ENCODE measurements around the gene KLHL3. TPM values are rescaled to one million over a fixed set of nuclear protein-coding genes. Genes with fewer than 3 reads are reported as not detected.

Gene KLHL3
- total RNA-seq, 6 experiments from 2014 or later: 1.9 to 8.5 (median 3.3) TPM

- 54% methylated on average over 3 of the region's 3 CpGs for WGBS (ENCODE audit: insufficient coverage, low coverage, low lambda C conversion rate, missing lambda C conversion rate)
- H3K36me3 ChIP-seq: no peaks in the 10 kb centered on the region
Observed at GRCh38 chr5:137657073-137657472, 78.8 kb downstream of the KLHL3 start.

GRCh38 chr5:137656558-137656957 is 79.3 kb downstream of the KLHL3 start:
- Histone ChIP-seq H3K9me3 (no peaks in the 10 kb centered on the region), H3K36me3 (no peaks in the 10 kb centered on the region), H3K27ac (no peak overlapping the region), H3K4me1 (no peaks in the 10 kb centered on the region), H3K27me3 (no peaks in the 10 kb centered on the region), H3K4me3 (no peak overlapping the region)
- 100% methylated on average over 2 of the region's 2 CpGs for WGBS (ENCODE audit: insufficient coverage, low coverage, low lambda C conversion rate, missing lambda C conversion rate)
- intact Hi-C loops (cut with DNase I): no loop called here
- ATAC-seq (no peak), DNase-seq (no peak)
- TF ChIP-seq POLR2A (IDR thresholded peaks at IDR 0.05): no peak
- TF ChIP-seq CTCF (IDR thresholded peaks at IDR 0.05): no peak

More at GRCh38 chr5:137657073-137657472, 78.8 kb downstream of the KLHL3 start:
- DNase-seq: no peak
- Histone ChIP-seq H3K27me3 (no peaks in the 10 kb centered on the region), H3K4me3 (no peak overlapping the region), H3K9me3 (no peaks in the 10 kb centered on the region), H3K4me1 (no peaks in the 10 kb centered on the region), H3K27ac (no peak overlapping the region)
- intact Hi-C loops (cut with DNase I): no loop called here
- ATAC-seq: no peak
- TF ChIP-seq POLR2A (IDR thresholded peaks at IDR 0.05) (no peak), CTCF (IDR thresholded peaks at IDR 0.05) (no peak)

- ATAC-seq (no peak), DNase-seq (no peak)
- Histone ChIP-seq H3K36me3 (no peaks in the 10 kb centered on the region), H3K27ac (no peak overlapping the region), H3K4me1 (no peaks in the 10 kb centered on the region), H3K27me3 (no peaks in the 10 kb centered on the region), H3K4me3 (no peak overlapping the region), H3K9me3 (no peaks in the 10 kb centered on the region)
- no peak for TF ChIP-seq CTCF (IDR thresholded peaks at IDR 0.05)
- no peak for TF ChIP-seq POLR2A (IDR thresholded peaks at IDR 0.05)
- intact Hi-C loops (cut with DNase I): no loop called here
- 100% methylated on average over 1 of the region's 3 CpGs for WGBS (ENCODE audit: insufficient coverage, low coverage, low lambda C conversion rate, missing lambda C conversion rate)
Observed at GRCh38 chr5:137651022-137651421, 84.9 kb downstream of the KLHL3 start.

GRCh38 chr5:137649228-137649935 is 86.5 kb downstream of the KLHL3 start:
- Histone ChIP-seq H3K4me3 (no peak overlapping the region), H3K4me1 (no peaks in the 10 kb centered on the region), H3K9me3 (no peaks in the 10 kb centered on the region), H3K27ac (no peak overlapping the region), H3K27me3 (no peaks in the 10 kb centered on the region), H3K36me3 (no peaks in the 10 kb centered on the region)
- TF ChIP-seq POLR2A (IDR thresholded peaks at IDR 0.05): no peak
- no peak for TF ChIP-seq CTCF (IDR thresholded peaks at IDR 0.05)
- DNase-seq (no peak), ATAC-seq (no peak)
- WGBS (ENCODE audit: insufficient coverage, low coverage, low lambda C conversion rate, missing lambda C conversion rate): 94% methylated on average over 2 of the region's 3 CpGs
- intact Hi-C loops (cut with DNase I): no loop called here

Data from right lobe of liver (tissue), 6 donors.